Motor neuron (in vitro differentiated cells): ENCODE measurements around the gene C14orf93. TPM values are rescaled to one million over a fixed set of nuclear protein-coding genes. Genes with fewer than 3 reads are reported as not detected.
A peak's percentile ranks its signal among the peaks of the same experiment; 100 is the strongest.

ENCODE experiments used
- ATAC-seq, 8 experiments: fragments of 200-7000 bp; cut with Tn5 transposase; replicated peaks in 6 of 8; 2 replicates each; pipeline ENCODE4 v1.8.0; 2021; ENCODE audit warnings: mild to moderate bottlenecking in 8 of 8, moderate library complexity in 8 of 8
- H3K27ac ChIP-seq, 2 donors: fragments of 250-450 bp; sonication (Bioruptor Pico); 2 replicates each; pipeline ENCODE4 v1.9.0; 2021; ENCODE audit warnings: antibody characterized with exemption in 2 of 2, mild to moderate bottlenecking in 2 of 2, moderate library complexity in 1 of 2
- H3K4me1 ChIP-seq, 2 donors: fragments of 250-450 bp; sonication (Bioruptor Pico); replicated peaks in 1 of 2; 2 replicates each; pipeline ENCODE4 v1.6.1; 2021; ENCODE audit warnings: antibody characterized with exemption in 2 of 2, mild to moderate bottlenecking in 2 of 2, moderate library complexity in 1 of 2
- H3K4me3 ChIP-seq, 5 donors: fragments of 250-450 bp; sonication (Bioruptor Pico); 2 replicates each; pipeline ENCODE4 v1.9.0; 2021; ENCODE audit warnings: antibody characterized with exemption in 5 of 5, mild to moderate bottlenecking in 5 of 5, moderate library complexity in 4 of 5
- WGBS, 10 experiments: fragments of 450-650 bp; shearing (Covaris generic); methylation state at CpG; one replicate each; pipeline ENCODE4 v1.0.0; 2022; 5-methylcytosine and 5-hydroxymethylcytosine counted together
- in situ Hi-C, 9 experiments: fragments of 400-800 bp; cut with MboI; loops; one replicate each; pipeline ENCODE4 v1.15.0; 2021; ENCODE audit warnings: low sequenced_read_pairs in 9 of 9, low pct_unique_long_range_greater_than_20kb in 2 of 9; ENCODE audit not compliant: unreplicated experiment in 9 of 9
- total RNA-seq, 8 experiments: library from RNA; unstranded; fragments of 300-600 nt; gene quantifications; 2 replicates each; pipeline versions ENCODE4 v1.2.3 to v1.2.4, GENCODE V29; 2022

The C14orf93 gene
- total RNA-seq, 8 experiments from 2014 or later = 6.1 to 11.9 (median 7.1) TPM

DNA sequence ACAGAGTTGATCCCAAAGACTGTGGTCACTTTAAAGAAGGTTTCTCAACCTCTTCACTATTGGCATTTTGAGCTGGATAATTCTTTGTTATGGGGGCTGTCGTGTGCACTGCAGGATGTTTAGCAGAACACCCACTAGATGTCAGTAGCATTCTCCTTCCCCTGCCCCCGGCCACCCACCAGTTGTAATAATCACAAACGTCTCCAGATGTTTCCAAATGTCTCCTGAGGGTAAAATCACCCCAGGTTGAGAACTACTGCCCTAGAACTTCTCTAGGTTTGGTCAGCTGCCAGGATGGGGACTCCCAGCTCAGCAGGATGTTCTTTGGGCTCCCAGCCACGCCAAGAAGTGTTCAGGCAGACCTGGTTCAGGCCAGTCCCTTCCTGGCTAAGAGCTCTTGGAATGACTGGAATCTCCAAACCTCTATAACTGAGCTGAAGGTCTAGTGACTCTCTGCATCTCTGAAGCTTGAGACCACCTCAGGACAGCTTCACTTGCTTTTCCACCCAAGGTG, 15.1 kb downstream of the C14orf93 start:
- Histone ChIP-seq H3K4me1 (peaks cover 22 to 33% of the 10 kb centered on the region in 2 donors), H3K27ac (no peak overlapping the region), H3K4me3 (no peak overlapping the region)
- WGBS, 10 experiments = 0 to 21% (median 3%) methylated on average over 2 to 3 of the region's 4 CpGs; no CpG with 5 or more reads in 4 of the 10 experiments
- ATAC-seq = peak in 6 of 8 experiments; percentile 28 to 97 (median 58)
- in situ Hi-C loops = loop anchor here in 4 of 9 experiments (10.0 kb wide), 1 partner anchor 60 kb away; the partner anchor contains the start of gene CDH24 (in 4 of the 4)

DNA sequence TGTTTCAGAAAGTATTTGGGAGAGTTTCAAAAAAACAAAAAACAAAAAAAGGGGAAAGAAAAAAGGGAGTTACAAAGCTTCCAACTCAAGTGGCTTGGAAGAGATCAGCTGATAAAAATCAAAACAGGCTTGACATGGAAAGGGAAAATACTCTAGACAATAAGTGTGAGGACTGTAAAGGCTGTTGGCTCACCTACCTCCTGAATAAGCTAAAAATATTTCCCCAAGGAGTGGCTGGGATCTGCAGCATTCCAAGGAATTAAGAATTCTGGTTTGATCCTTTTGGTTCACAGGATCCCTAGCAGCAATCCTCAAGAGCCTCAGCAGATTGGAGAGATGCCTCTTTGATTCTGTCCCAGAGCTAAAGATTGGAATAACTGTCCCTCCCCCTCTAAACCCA, 16.4 kb downstream of the C14orf93 start:
- Histone ChIP-seq H3K4me3 (no peak overlapping the region), H3K27ac (no peak overlapping the region), H3K4me1 (peaks cover 22 to 27% of the 10 kb centered on the region in 2 donors)
- no peak for ATAC-seq
- in situ Hi-C loops = loop anchor here in 4 of 9 experiments (10.0 kb wide), 1 partner anchor 61 kb away; the partner anchor contains the start of gene CDH24 (in 4 of the 4)

DNA sequence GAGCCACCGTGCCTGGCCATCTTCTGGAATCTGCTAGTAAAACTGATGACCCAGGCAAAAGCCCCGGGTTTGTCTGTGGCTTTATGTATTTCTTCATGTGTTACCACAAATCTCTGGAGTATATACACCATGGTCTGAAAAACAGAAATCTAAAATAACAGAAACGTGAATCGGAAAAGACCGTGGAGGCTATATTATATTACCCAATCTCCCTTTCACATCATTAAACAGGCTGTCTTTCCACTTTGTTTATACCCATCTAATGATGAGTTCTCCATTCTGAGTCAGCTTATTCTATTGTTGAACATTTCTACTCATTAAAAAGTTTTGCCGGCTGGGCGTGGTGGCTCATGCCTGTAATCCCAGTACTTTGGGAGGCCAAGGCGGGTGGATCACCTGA, 18.1 kb downstream of the C14orf93 start:
- in situ Hi-C loops = loop anchor here in 4 of 9 experiments (10.0 kb wide), 1 partner anchor 63 kb away; the partner anchor contains the start of gene CDH24 (in 4 of the 4)

DNA sequence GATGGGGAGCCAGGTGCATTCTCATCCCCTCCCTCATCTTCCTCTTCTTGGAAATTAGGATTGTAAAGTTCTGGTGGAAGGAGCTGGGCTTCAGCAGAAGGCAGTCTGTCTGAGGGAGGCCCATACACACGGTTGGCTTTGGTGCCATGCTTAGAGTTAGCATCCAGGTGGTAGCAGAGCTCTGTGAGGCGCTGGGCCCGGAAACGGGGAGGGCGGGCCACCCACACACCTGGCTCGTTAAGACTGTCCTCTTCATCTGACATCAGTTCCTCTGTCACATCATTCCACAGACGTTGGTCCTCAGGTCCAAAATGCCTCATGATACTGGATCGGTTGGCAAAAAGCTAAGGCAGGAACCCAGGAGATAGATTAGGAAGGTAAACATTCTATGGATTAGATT, 22.7 kb downstream of the C14orf93 start:
- peaks cover 0 to 5% of the 10 kb centered on the region in 2 donors for H3K4me1 ChIP-seq
- WGBS, 10 experiments = 54 to 100% (median 83%) methylated on average over 1 to 2 of the region's 8 CpGs; no CpG with 5 or more reads in 5 of the 10 experiments
- ATAC-seq = no peak
- H3K27ac ChIP-seq = no peak overlapping the region
- in situ Hi-C loops = loop anchor here in 2 of 9 experiments (10.0 kb wide), 1 partner anchor 78 kb away; no protein-coding TSS in a partner anchor
- no peak overlapping the region for H3K4me3 ChIP-seq

More for the DNA sequence above, 18.1 kb downstream of the C14orf93 start:
- no peak overlapping the region for H3K4me3 ChIP-seq
- 77 to 100% (median 97%) methylated on average over 5 to 7 of the region's 8 CpGs; no CpG with 5 or more reads in 4 of the 10 experiments for WGBS, 10 experiments
- no peak overlapping the region for H3K27ac ChIP-seq
- ATAC-seq = no peak
- H3K4me1 ChIP-seq = peaks cover 9 to 10% of the 10 kb centered on the region in 2 donors

DNA sequence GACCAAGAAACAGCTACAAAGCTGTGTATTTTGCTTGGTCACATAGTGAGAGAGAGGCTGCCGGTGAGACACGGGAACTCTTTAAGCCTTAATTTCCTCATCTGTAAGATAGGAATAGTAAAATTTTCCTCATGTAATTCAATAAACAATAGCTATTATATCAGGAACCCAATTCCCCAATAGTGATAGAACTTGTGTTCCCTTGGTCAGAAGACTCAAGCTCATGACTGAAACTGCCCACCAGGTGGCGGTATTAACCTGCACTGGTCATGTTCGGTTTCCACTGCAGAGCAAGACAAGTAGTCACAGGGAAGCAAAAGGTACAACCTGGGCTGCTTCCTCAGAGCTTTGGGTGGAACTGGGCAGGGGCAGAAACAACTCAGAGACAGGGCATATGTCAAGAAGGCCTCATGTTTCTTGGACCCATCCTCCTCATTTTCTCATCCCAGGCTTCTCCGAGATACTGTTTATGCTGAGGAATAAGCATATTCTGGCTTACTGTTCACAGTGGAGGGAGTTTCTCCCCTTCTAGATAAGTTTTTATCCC, 23.4 kb downstream of the C14orf93 start:
- in situ Hi-C loops = loop anchor here in 2 of 9 experiments (10.0 kb wide), 1 partner anchor 78 kb away; no protein-coding TSS in a partner anchor
- Histone ChIP-seq H3K27ac (no peak overlapping the region), H3K4me1 (peaks cover 0 to 5% of the 10 kb centered on the region in 2 donors), H3K4me3 (peak overlapping the region in 1 of 5 donors; percentile 6)
- 0 to 53% (median 16%) methylated on average over 1 to 5 of the region's 5 CpGs; no CpG with 5 or more reads in 1 of the 10 experiments for WGBS, 10 experiments
- ATAC-seq = peak; percentile 22 to 59 (median 46)

DNA sequence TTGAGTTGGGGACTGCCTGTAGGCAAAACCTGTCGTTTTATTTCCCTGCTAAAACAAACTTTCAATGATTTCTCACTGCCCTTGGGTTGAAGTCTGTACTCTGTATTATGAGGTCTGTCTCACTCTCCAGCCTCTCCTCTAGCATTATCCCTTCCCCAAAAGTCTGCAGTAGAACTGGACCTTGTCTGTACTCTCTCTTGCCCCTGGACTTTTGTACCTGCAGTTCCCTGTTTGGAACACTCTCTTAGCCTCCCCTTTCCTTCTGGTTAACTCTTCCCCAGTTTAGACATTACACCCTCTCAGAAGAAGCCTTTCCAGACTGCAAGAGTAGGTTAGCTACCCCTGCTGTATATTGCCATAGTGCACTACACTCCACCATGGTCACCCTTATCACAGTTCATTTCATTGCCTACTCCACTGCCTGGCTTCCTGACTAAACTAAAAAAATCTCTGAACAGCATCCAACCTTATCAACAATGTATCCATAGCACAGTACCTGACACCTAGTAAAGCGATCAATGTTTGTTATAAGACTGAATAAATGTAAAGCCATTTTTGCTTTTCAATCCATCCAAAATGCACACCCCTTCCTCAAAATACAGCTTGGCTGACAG, 23.9 kb downstream of the C14orf93 start:
- Histone ChIP-seq H3K4me3 (no peak overlapping the region), H3K27ac (no peak overlapping the region), H3K4me1 (peaks cover 0 to 5% of the 10 kb centered on the region in 2 donors)
- ATAC-seq = no peak
- in situ Hi-C loops = loop anchor here in 2 of 9 experiments (10.0 kb wide), 1 partner anchor 79 kb away; no protein-coding TSS in a partner anchor
- 0 to 67% (median 42%) methylated on average over 1 to 2 of the region's 2 CpGs for WGBS, 10 experiments

DNA sequence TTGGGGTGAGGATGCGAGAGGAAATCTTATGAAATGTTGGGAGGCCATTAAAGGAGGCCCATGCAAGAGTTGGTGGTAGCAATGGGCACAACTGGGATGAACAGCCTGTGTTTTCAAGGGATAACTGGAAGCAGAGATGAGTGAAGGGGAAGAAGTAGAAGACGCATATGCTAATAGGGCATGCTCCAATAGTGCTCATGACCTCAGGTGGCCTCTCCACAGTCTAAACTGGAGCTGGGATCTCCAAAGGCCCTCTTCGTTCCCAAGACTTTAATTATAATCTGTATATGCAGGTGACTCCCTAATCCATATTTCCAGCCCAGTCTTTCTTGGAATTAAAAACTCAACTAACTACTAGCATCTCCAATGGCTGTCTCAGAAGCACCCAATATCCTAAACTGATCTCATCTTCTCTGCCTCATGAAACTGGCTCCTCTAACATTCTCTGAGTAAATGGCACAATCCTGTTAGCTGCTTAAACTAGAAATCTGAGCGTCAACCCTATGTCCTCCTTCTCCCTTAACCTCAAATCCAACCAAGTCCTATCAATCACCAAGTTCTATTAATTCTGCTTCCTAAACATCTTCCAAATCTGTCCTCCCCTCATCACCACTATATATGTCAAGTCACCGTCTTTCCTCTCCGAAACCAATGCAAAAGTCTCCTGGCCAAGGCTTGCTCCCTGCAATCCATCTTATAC, 24.8 kb downstream of the C14orf93 start:
- Histone ChIP-seq H3K27ac (no peak overlapping the region), H3K4me3 (no peak overlapping the region), H3K4me1 (peaks cover 0 to 7% of the 10 kb centered on the region in 2 donors)
- 69 to 100% (median 90%) methylated on average over 2 to 5 of the region's 6 CpGs for WGBS, 10 experiments
- in situ Hi-C loops = loop anchor here in 2 of 9 experiments (10.0 kb wide), 1 partner anchor 80 kb away; no protein-coding TSS in a partner anchor
- no peak for ATAC-seq

DNA sequence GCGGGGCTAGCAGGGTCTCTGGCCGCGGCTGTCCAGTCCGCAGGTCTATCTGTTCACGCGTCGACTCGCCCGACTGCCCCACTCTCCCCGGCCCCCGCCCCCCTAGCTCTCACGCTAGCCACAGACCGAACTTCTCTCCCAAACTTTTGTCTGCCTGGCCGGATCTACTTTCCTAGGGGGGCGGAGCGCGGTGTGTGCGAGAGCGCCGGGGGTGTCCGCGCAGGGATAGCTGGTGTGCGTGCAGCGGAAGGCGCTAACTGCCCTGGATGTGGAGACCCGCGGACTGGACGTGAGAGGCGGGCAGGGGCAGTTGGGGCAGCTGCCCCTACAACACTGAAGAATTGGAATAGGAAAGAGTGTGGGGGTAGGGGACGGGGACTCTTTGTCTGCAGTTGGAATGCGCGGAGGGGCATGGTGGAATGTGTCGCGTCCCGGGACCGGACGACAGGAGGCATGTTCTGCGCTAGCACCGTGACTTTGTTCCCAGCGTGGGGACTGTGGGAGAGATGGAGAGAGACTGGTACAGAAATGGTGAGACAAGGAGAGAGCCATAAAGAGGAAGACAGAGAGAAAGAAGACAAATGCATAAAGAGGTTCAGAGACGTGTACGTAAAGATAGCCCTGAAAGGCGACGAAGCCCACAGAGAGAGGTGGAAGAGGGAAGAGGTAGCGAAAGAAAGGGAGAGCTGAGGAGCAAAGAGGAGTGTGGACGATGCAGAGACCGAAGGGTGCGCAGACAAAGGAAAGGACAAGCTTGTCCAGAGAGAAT, 27.3 kb downstream of the C14orf93 start, which contains the start of gene AJUBA:
TSS of gene AJUBA (minus strand) at position 75 of the 769 bp plus-strand sequence. CDS start 285 bp downstream, outside the sequence.
- H3K4me3 ChIP-seq = peak within 1 kb of the TSS; percentile 42 to 73 (median 66)
- peak within 1 kb of the TSS in 1 of 2 donors; percentile 80 for H3K27ac ChIP-seq
- peaks cover 8 to 27% of the 10 kb centered on the region in 2 donors for H3K4me1 ChIP-seq
- ATAC-seq = peak; percentile 46 to 71 (median 54)
- in situ Hi-C loops = loop anchor here in 2 of 9 experiments (10.0 kb wide), 1 partner anchor 82 kb away; no protein-coding TSS in a partner anchor
- 0 to 10% (median 3%) methylated on average over 2 to 15 of the region's 48 CpGs for WGBS, 10 experiments

DNA sequence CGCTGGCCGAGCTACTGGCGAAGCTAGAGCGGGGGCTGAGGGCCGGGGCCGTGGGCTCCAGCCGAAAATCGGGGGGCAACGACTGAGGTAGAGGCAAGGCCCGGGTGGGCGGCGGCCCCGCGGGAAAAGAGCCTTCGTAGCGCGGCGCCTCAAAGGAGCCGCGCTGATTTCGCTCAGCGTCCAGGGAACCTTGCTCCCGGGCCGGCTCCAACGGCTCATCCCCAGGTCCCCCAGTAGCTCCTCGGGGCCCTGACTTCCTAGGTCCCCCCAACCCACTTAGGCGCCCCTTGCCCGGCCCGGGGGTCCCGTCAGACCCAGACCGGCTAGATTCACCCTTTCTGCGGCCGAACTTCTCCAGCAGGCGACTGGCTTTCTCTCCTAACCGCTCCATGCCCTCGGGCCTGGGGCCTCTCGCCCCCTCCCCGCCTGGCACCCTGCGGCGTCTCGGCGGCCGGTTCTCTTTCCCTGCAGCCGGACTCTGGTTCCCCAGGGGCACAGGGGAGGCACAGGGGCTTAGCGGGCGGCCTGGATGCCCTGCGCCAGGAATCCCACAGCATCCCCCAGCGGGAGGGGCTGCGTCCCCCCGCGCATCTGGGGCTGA, 28.0 kb downstream of the C14orf93 start:
- in situ Hi-C loops = loop anchor here in 2 of 9 experiments (10.0 kb wide), 1 partner anchor 83 kb away; no protein-coding TSS in a partner anchor
- peak in 3 of 8 experiments; percentile 1 to 5 (median 2) for ATAC-seq
- peak overlapping the region; percentile 42 to 73 (median 66) for H3K4me3 ChIP-seq
- H3K27ac ChIP-seq = peak overlapping the region in 1 of 2 donors; percentile 80
- 0% methylated on average over 7 of the region's 51 CpGs; no CpG with 5 or more reads in 9 of the 10 experiments for WGBS, 10 experiments
- H3K4me1 ChIP-seq = peaks cover 14 to 34% of the 10 kb centered on the region in 2 donors

DNA sequence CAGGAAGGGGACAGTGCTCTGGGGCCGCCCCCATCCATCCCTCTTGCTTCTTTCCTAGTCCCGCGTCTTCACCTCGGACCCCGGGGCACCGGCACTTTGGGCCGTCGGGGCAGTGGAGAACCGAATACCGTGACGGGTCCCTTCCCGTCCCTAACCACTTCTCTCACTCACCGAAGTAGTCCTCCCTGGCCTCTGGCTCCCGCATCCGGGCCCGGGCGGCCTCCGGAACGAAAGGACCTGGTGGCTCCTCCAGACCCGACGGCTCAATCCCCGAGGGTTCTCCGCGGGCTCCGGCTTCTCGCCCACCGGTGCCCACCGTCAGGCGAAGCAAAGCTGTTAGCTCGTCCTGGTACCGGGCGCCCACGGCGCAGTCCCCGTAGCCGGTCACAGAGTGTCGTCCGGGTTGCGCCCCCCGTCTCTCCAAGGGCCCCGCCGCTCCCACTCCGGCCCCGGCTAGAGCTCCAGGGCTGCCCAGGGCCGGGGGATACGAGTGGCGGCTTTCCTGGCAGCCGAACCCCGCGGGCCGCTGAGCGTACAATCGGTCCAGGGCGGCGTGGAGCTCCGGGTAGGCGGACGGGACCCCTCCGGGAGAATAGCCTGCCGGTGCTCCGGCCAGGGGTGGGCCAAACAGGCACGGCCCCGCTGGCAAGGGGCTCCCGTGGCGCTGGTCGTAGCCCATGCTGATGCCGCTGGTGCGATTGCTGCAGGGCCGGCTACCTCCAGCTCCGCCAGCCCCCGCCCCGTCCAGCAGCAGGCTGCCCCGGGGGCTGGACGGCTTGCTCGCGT, 28.7 kb downstream of the C14orf93 start:
- in situ Hi-C loops = loop anchor here in 2 of 9 experiments (10.0 kb wide), 1 partner anchor 84 kb away; no protein-coding TSS in a partner anchor

DNA sequence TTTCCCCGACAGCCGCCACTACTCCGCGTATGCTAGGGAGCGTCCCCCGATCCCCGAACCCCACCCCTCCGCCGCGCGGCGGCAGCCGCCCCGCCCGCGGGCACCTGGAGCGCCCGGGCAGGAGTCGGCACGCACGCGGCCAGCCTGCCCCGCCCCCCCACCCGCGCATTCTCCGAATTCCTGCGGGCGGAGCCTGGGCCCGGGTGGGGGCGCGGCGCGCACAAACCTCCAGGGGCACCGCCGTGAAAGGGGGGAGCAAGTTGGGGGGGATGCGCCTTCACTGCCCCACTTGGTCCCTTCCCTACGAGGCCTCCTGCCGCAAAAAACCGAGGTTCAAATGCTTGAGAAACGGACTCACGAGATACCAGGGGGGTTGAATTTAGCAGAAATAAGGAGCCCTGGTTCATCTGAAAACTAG, 29.3 kb downstream of the C14orf93 start:
- Histone ChIP-seq H3K27ac (no peak overlapping the region), H3K4me3 (peak overlapping the region; percentile 42 to 73 (median 66)), H3K4me1 (peaks cover 22 to 44% of the 10 kb centered on the region in 2 donors)
- in situ Hi-C loops = loop anchor here in 2 of 9 experiments (10.0 kb wide), 1 partner anchor 84 kb away; no protein-coding TSS in a partner anchor
- WGBS, 10 experiments = 0% methylated on average over 3 of the region's 41 CpGs; no CpG with 5 or more reads in 9 of the 10 experiments
- peak in 5 of 8 experiments; percentile 1 to 25 (median 2) for ATAC-seq

More for the DNA sequence above, 28.7 kb downstream of the C14orf93 start:
- WGBS, 10 experiments = 5 to 20% (median 9%) methylated on average over 1 to 21 of the region's 76 CpGs; no CpG with 5 or more reads in 5 of the 10 experiments
- ATAC-seq = peak in 5 of 8 experiments; percentile 2 to 7 (median 2)
- peak overlapping the region in 1 of 2 donors; percentile 80 for H3K27ac ChIP-seq
- H3K4me1 ChIP-seq = peaks cover 21 to 41% of the 10 kb centered on the region in 2 donors
- peak overlapping the region; percentile 42 to 73 (median 66) for H3K4me3 ChIP-seq
